ENCODE data around the gene FEM1A. TPM values are rescaled to one million over a fixed set of nuclear protein-coding genes. Genes with fewer than 3 reads are reported as not detected.
A peak's percentile ranks its signal among the peaks of the same experiment; 100 is the strongest.
"Not testable (repeated sequence)": the region's sequence is repeated elsewhere in the genome, so short reads cannot be mapped to it uniquely, and the experiment has no call there.

FEM1A gene
- total RNA-seq, 1 donor from 2014 or later = 12.0 TPM

DNA sequence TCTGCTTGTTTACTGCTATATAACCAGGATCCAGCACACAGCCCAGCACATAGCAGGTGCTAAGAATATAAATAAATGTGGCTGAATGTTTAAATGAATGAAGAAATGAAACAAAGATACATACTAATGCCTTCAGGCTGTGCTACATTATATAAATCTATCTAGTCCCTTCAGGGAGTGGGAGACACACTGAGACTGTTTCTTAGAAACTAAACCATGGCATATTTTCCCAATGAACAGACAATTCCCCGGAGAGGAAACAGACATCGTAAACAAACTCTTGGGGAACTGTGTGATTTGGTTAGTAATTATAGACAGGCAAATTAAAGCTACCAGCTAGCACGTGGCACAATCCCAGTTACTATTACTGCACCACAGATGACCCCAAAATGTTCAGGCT, 9.7 kb upstream of the FEM1A start:
- Mint-ChIP-seq H3K27ac (ENCODE audit: unreplicated experiment) (no peak overlapping the region), H3K9me3 (ENCODE audit: unreplicated experiment) (no peaks in the 10 kb centered on the region), H3K27me3 (ENCODE audit: unreplicated experiment) (peaks cover 12% of the 10 kb centered on the region), H3K4me1 (ENCODE audit: unreplicated experiment) (no peaks in the 10 kb centered on the region), H3K4me3 (ENCODE audit: unreplicated experiment) (no peak overlapping the region), H3K36me3 (ENCODE audit: unreplicated experiment) (no peaks in the 10 kb centered on the region)
- DNase-seq (ENCODE audit: extremely low spot score, unreplicated experiment) = no peak
- TF ChIP-seq, protein P1, sequence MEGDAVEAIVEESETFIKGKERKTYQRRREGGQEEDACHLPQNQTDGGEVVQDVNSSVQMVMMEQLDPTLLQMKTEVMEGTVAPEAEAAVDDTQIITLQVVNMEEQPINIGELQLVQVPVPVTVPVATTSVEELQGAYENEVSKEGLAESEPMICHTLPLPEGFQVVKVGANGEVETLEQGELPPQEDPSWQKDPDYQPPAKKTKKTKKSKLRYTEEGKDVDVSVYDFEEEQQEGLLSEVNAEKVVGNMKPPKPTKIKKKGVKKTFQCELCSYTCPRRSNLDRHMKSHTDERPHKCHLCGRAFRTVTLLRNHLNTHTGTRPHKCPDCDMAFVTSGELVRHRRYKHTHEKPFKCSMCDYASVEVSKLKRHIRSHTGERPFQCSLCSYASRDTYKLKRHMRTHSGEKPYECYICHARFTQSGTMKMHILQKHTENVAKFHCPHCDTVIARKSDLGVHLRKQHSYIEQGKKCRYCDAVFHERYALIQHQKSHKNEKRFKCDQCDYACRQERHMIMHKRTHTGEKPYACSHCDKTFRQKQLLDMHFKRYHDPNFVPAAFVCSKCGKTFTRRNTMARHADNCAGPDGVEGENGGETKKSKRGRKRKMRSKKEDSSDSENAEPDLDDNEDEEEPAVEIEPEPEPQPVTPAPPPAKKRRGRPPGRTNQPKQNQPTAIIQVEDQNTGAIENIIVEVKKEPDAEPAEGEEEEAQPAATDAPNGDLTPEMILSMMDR (IDR thresholded peaks at IDR 0.05) = no peak

DNA sequence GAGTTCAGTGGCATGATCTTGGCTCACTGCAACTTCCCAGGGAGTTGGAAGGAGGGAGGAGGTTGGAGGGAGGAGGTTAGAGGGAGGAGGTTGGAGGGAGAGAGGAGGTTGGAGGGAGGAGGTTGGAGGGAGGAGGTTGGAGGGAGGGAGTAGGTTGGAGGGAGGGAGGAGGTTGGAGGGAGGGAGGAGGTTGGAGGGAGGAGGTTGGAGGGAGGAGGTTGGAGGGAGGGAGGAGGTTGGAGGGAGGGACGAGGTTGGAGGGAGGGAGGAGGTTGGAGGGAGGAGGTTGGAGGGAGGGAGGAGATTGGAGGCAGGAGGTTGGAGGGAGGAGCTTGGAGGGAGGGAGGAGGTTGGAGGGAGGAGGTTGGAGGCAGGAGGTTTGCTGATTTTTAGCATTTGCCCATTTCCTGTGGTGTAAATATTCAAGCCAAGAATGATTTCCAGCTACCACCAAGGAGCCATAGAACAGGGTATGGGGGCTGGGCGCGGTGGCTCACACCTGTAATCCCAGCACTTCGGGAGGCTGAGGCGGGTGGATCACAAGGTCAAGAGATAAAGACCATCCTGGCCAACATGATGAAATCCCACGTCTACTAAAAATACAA, 5.0 kb upstream of the FEM1A start:
- H3K4me3 Mint-ChIP-seq (ENCODE audit: unreplicated experiment); H3K36me3 Mint-ChIP-seq (ENCODE audit: unreplicated experiment); H3K9me3 Mint-ChIP-seq (ENCODE audit: unreplicated experiment); DNase-seq (ENCODE audit: extremely low spot score, unreplicated experiment); H3K4me1 Mint-ChIP-seq (ENCODE audit: unreplicated experiment); H3K27ac Mint-ChIP-seq (ENCODE audit: unreplicated experiment): not testable (repeated sequence)
- peaks cover 11% of the 10 kb centered on the region for H3K27me3 Mint-ChIP-seq (ENCODE audit: unreplicated experiment)

DNA sequence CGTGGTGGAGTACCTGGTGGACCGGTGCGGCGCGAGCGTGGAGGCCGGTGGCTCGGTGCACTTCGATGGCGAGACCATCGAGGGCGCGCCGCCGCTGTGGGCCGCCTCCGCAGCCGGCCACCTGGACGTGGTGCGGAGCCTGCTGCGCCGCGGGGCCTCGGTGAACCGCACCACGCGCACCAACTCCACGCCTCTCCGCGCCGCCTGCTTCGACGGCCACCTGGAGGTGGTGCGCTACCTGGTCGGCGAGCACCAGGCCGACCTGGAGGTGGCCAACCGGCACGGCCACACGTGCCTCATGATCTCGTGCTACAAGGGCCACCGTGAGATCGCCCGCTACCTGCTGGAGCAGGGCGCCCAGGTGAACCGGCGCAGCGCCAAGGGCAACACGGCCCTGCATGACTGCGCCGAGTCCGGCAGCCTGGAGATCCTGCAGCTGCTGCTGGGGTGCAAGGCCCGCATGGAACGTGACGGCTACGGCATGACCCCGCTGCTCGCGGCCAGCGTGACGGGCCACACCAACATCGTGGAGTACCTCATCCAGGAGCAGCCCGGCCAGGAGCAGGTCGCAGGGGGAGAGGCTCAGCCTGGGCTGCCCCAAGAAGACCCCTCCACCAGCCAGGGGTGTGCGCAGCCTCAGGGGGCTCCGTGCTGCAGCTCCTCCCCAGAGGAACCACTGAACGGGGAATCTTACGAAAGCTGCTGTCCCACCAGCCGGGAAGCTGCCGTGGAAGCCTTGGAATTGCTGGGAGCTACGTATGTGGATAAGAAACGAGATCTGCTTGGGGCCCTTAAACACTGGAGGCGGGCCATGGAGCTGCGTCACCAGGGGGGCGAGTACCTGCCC, 708 bp downstream of the FEM1A start:
- peaks cover 18% of the 10 kb centered on the region for H3K4me1 Mint-ChIP-seq (ENCODE audit: unreplicated experiment)
- H3K27me3 Mint-ChIP-seq (ENCODE audit: unreplicated experiment); H3K9me3 Mint-ChIP-seq (ENCODE audit: unreplicated experiment); DNase-seq (ENCODE audit: extremely low spot score, unreplicated experiment): not testable (repeated sequence)
- peaks cover 13% of the 10 kb centered on the region for H3K36me3 Mint-ChIP-seq (ENCODE audit: unreplicated experiment)
- peak overlapping the region; percentile 72 for H3K4me3 Mint-ChIP-seq (ENCODE audit: unreplicated experiment)
- H3K27ac Mint-ChIP-seq (ENCODE audit: unreplicated experiment) = peak overlapping the region; percentile 59

DNA sequence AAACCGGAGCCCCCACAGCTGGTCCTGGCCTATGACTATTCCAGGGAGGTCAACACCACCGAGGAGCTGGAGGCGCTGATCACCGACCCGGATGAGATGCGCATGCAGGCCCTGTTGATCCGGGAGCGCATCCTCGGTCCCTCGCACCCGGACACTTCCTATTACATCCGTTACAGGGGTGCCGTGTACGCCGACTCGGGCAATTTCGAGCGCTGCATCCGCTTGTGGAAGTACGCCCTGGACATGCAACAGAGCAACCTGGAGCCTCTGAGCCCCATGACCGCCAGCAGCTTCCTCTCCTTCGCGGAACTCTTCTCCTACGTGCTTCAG, 1.3 kb downstream of the FEM1A start:
- peaks cover 18% of the 10 kb centered on the region for H3K4me1 Mint-ChIP-seq (ENCODE audit: unreplicated experiment)
- H3K27ac Mint-ChIP-seq (ENCODE audit: unreplicated experiment) = not testable (repeated sequence)
- H3K36me3 Mint-ChIP-seq (ENCODE audit: unreplicated experiment) = peaks cover 13% of the 10 kb centered on the region

DNA sequence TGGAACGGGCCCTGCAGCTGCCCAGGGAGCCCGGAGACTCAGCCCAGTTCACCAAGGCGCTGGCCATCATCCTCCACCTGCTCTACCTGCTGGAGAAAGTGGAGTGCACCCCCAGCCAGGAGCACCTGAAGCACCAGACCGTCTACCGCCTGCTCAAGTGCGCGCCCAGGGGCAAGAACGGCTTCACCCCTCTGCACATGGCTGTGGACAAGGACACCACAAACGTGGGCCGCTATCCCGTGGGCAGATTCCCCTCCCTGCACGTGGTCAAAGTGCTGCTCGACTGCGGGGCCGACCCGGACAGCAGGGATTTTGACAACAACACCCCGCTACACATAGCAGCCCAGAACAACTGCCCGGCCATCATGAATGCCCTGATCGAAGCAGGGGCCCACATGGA, 1.7 kb downstream of the FEM1A start:
- DNase-seq (ENCODE audit: extremely low spot score, unreplicated experiment); H3K27me3 Mint-ChIP-seq (ENCODE audit: unreplicated experiment); H3K27ac Mint-ChIP-seq (ENCODE audit: unreplicated experiment); H3K9me3 Mint-ChIP-seq (ENCODE audit: unreplicated experiment): not testable (repeated sequence)
- H3K36me3 Mint-ChIP-seq (ENCODE audit: unreplicated experiment) = peaks cover 13% of the 10 kb centered on the region
- H3K4me1 Mint-ChIP-seq (ENCODE audit: unreplicated experiment) = peaks cover 18% of the 10 kb centered on the region
- H3K4me3 Mint-ChIP-seq (ENCODE audit: unreplicated experiment) = peak overlapping the region; percentile 72

More for the DNA sequence above, 1.3 kb downstream of the FEM1A start:
- DNase-seq (ENCODE audit: extremely low spot score, unreplicated experiment); H3K9me3 Mint-ChIP-seq (ENCODE audit: unreplicated experiment); H3K27me3 Mint-ChIP-seq (ENCODE audit: unreplicated experiment): not testable (repeated sequence)
- H3K4me3 Mint-ChIP-seq (ENCODE audit: unreplicated experiment) = peak overlapping the region; percentile 72

DNA sequence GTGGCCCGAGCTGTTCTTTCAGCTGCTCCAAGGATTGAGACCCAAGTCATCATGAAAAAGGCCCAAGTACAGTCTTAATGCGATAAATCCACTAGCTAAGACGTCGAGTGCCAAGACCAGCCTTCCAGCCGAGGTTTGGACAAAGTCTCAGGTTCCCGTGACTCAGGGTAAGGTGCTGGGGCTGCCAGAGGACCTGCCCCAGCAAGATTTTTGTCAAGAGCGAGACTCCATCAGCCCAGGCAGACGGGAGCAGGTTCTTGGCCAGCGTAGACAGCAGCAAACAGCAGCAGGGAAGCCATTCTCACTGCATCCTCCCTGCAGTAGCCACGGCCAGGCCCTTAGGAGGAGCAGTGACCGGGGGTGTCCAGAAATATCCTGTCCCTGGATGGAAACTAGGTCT, 3.4 kb downstream of the FEM1A start:
- H3K36me3 Mint-ChIP-seq (ENCODE audit: unreplicated experiment) = peaks cover 13% of the 10 kb centered on the region
- H3K4me1 Mint-ChIP-seq (ENCODE audit: unreplicated experiment) = peaks cover 18% of the 10 kb centered on the region
- H3K27me3 Mint-ChIP-seq (ENCODE audit: unreplicated experiment) = no peaks in the 10 kb centered on the region
- no peak for DNase-seq (ENCODE audit: extremely low spot score, unreplicated experiment)
- H3K9me3 Mint-ChIP-seq (ENCODE audit: unreplicated experiment) = no peaks in the 10 kb centered on the region
- TF ChIP-seq, protein P1 (IDR thresholded peaks at IDR 0.05) = no peak
- H3K27ac Mint-ChIP-seq (ENCODE audit: unreplicated experiment) = no peak overlapping the region
- no peak overlapping the region for H3K4me3 Mint-ChIP-seq (ENCODE audit: unreplicated experiment)

DNA sequence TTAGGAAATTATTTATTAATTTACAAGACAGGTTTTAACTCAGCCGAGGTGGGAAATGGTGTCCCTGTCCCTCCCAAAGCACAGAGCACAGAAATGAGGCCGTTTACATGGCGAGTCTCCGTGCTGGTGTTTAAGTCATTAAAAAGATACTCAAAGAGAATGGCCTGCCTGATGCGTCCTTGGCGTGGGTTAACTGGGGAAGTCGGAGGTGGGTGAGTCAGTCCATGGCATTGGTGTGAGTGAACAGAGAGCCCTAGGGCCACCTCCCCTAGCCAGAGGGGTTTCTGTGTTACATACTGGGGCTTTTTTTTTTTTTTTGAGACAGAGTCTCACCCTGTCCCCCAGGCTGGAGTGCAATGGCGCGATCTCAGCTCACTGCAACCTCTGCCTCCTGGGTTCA, 3.9 kb downstream of the FEM1A start:
- no peaks in the 10 kb centered on the region for H3K9me3 Mint-ChIP-seq (ENCODE audit: unreplicated experiment)
- no peaks in the 10 kb centered on the region for H3K27me3 Mint-ChIP-seq (ENCODE audit: unreplicated experiment)
- peaks cover 13% of the 10 kb centered on the region for H3K36me3 Mint-ChIP-seq (ENCODE audit: unreplicated experiment)
- H3K4me3 Mint-ChIP-seq (ENCODE audit: unreplicated experiment) = no peak overlapping the region
- TF ChIP-seq, protein P1 (IDR thresholded peaks at IDR 0.05) = no peak
- peaks cover 18% of the 10 kb centered on the region for H3K4me1 Mint-ChIP-seq (ENCODE audit: unreplicated experiment)
- H3K27ac Mint-ChIP-seq (ENCODE audit: unreplicated experiment) = no peak overlapping the region
- DNase-seq (ENCODE audit: extremely low spot score, unreplicated experiment) = no peak

Measured in osteocyte (in vitro differentiated cells).